Choroid plexus epithelial cell (primary cell): ENCODE measurements around the gene TNFAIP2.

Experiments
- DNase-seq: peaks from one replicate; pipeline ENCODE4 v3.0.0-alpha.2; 2010; ENCODE audit warnings: low read depth
- H3K4me3 ChIP-seq: 2 replicates; pipeline ENCODE4 v1.5.1; 2011; ENCODE audit warnings: low read depth, mild to moderate bottlenecking, control low read depth, low read length, moderate library complexity
- CTCF ChIP-seq: conservative IDR thresholded peaks from 2 replicates; pipeline ENCODE4 v1.5.1; 2011; ENCODE audit warnings: low read depth, mild to moderate bottlenecking, control low read depth, inconsistent platforms, low read length, moderate library complexity

Gene TNFAIP2

GRCh38 chr14:103184046-103184445, 60.8 kb downstream of the TNFAIP2 start:
- no peak for DNase-seq
- no peak for TF ChIP-seq CTCF
- no peak overlapping the region for H3K4me3 ChIP-seq

- peak; percentile 49 for DNase-seq
- H3K4me3 ChIP-seq: no peak overlapping the region
- peak; percentile 61 for TF ChIP-seq CTCF
These were observed 62.1 kb downstream of the TNFAIP2 start for GRCh38 chr14:103185051-103186029.

- DNase-seq: no peak
- no peak overlapping the region for H3K4me3 ChIP-seq
- no peak for TF ChIP-seq CTCF
These were observed 63.1 kb downstream of the TNFAIP2 start for GRCh38 chr14:103186241-103186822.
